ENCODE results near the gene ARSK.
A peak's percentile ranks its signal among the peaks of the same experiment; 100 is the strongest.

Gene ARSK

GRCh38 chr5:95554647-95555548, at the start of gene ARSK, which contains the start of gene SKIC3:
Gene ARSK (plus strand): TSS chr5:95555101. CDS start chr5:95555279, 178 bp downstream.
Gene SKIC3 (minus strand): TSS chr5:95554977. CDS start chr5:95547150, 7,827 bp downstream.
- peak; percentile 99 for DNase-seq

GRCh38 chr5:95508550-95508949, 46.4 kb upstream of the ARSK start:
- DNase-seq, result no peak

DNA sequence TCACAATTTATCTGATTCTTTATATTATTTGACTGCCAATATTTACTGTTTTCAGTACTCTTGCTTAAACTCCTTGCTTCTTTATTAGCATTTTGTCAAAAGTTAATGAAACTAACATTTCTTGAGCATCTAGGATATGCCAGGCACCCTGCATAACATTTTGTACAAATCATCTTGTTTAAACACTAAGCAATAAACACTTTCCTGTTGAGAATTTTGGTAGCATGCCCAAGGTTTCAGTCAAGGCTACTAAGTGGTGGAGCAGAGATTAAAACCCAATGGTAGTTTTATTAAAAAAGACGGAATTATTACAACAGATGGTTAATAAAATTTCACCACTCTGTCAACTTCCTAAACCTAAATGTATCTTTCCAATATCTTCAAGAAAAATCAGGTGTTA, 43.3 kb upstream of the ARSK start:
- DNase-seq, result no peak

- no peak for DNase-seq
Observed at GRCh38 chr5:95518417-95518816, 36.5 kb upstream of the ARSK start.

- DNase-seq, result no peak
Observed at GRCh38 chr5:95519151-95519550, 35.8 kb upstream of the ARSK start.

DNA sequence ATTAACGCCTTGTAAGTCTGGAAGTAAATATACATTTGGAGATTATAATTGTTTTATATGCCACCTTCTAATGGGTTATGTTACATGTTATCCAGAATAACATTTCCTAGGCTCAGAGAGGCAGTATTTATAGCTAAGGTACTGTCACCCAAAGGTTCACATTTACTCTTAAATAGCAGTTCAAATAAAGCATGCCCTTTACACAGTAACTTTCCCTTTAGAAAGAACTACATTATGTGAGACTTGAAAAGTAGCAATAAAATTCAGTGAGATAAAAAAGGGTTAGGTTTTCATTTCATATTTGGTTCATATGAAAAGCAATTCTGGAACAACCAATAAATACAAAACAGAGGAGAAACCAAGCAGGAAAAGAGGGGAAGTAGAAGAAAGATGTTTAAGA, 35.2 kb upstream of the ARSK start:
- DNase-seq, result no peak

DNA sequence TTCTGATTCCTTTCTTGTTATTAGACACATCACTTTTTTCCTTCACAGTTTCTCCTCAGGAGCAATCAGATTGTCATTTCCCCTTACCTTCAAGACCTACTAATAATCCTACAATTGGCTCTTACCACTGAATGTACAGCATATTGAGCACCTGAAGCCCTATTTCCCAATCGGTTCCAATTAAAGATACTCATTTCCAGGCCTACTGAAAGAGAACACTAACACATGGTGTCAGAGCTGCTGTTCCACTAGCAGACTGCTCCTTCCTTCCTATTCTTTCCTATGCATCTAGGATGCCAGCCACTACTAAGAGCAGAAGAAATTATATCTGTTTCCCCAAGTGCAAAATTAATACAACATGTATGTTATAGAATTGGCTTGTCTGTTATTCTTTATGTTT, 34.7 kb upstream of the ARSK start:
- DNase-seq, result no peak

- no peak for DNase-seq
Observed at GRCh38 chr5:95524423-95524822, 30.5 kb upstream of the ARSK start.

DNA sequence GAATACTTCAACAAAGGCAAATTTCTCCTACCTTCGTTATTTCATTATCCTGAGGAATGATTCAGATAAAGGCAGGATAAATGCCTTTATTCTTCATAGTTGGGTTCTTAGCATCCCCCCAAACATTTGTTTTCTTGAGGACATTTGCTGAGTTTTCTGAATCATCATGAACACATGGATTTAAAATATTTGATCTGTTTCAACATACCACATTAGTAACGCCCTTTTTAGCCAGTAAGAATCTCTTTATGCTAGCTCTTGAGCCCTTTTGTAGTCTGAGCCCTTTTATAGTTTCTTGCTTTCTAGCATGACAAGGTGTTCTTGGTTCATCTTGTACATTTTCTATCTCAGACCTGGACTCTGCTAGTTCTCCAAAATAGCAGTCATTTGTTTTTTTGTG, 28.0 kb upstream of the ARSK start:
- no peak for DNase-seq

- no peak for DNase-seq
Observed at GRCh38 chr5:95528565-95528964, 26.3 kb upstream of the ARSK start.

GRCh38 chr5:95530416-95530815, 24.5 kb upstream of the ARSK start:
- no peak for DNase-seq

DNA sequence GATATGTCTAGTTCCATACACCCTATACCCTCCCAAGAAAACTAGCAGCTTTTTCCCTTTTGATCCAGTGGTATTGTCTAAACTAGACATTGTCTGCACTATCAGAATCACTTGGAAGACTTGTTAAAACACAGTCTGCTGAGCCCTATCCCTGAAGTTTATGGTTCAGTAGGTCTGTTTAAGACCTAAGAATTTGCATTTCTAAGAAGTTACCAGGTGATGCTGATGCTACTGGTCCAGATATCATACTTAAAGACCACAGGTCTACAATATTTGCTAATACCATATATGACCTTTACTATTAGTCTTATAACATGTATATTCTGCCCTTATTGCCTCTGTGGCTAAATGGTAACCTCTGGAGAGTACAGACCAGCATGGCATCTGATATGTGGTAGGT, 23.4 kb upstream of the ARSK start:
- no peak for DNase-seq

GRCh38 chr5:95532415-95532814, 22.5 kb upstream of the ARSK start:
- DNase-seq, result no peak

- no peak for DNase-seq
Observed at GRCh38 chr5:95533106-95533505, 21.8 kb upstream of the ARSK start.

DNA sequence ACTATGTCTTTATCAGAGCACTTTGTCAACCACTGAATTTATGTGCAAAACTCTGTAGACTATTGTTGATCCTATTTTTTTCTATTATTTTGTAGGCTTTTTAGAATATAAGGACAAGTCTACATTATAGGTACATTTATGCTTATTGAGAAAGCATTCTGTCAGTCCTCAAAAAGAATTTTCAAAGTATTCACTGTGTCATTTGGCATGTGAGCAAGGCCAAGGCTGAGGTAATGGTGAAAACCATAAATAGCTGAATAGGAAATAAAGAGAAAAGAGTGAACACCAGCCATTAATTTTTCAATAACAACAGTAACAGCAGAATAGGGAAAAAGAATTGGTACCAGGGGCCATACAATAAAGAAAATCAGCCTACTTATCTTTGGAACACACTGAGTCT, 21.1 kb upstream of the ARSK start:
- no peak for DNase-seq

- no peak for DNase-seq
Observed at GRCh38 chr5:95537501-95537900, 17.4 kb upstream of the ARSK start.

DNA sequence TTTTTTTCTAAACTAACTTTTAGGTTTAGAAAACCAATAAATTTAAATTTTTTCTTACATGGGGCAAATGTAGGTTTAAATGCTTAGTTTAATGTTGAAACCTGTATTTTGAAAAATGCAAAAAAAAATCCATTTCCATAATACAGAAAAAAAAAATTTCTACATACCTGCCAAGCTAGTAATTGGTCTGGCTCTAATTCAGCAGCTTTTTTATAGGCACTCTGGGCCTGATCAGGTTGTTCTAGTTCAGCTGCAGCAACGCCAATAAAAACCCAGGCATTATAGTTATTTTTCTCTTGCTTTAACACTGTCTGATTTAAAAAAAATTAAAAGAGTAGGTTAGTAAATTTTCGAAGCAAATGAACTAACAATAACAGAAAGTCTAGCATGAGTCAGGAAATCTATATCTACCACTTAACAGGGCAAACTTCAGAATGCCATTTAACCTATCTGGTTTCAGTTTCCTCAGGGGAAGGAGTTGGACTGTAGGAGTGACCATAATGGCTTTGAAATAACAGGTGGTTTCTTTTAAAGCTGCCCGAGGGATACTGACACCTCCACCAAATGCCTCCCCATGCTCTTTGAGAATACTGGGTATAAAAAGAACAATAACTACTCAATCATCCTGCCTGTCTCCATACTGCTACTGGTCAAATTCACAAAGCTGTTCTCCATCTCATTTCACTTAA, 11.7 kb upstream of the ARSK start:
- DNase-seq, result peak; percentile 16

DNA sequence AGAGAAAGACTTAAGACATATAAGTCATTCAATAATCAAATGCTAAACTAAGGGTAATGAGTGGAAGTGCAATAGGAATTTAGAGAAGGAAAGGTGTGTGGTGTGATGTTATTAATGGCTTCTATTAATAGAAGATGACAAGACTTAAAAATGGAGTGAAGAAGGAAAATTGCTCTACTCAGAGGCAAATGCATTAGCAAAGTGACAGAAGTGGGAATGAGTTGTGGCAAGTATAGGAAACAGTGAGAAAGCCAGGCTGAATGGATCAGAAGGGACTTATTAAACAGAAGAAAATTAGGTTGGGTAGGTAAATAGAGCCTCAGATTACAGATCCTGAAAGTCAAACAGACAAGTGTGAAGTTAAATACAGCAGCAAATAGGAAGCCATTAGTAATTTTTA, 5.9 kb upstream of the ARSK start:
- DNase-seq, result no peak

DNA sequence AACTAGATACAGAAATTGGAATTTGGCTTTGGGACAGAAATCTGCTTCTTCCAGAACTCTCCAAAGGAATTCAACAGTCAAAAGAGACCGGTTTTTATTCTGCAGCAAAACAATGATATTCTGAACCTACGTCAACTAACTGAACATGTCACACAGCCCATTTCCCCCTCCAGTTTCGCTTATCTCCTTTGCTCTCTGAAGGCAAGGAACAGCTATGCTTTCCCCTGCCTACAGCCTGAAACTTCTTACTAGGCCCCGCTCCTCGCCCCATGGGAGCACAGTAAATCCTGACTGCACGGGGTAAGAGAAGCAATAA, 612 bp upstream of the ARSK start:
- DNase-seq, result no peak

DNA sequence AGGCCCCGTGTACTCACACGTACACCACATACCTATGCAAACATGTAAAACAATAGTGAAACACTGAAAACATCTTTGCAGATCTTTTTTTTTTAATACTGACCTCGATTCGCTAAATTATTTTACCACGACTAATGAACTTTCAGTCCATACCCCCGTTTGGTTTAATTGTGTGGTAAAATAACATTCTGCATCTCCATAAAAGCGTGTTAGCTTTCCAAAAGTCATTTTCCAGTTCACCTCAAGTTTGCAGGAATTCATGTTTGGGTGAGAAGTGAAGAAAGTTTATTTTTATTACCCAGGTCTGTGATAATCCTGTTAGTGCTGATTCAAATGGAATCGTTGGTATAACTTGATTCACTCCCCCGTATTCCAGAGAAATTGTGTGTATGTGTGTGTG, 652 bp downstream of the ARSK start:
- peak; percentile 17 for DNase-seq

- DNase-seq, result peak; percentile 45
Observed at GRCh38 chr5:95557841-95558240, 2.9 kb downstream of the ARSK start.

DNA sequence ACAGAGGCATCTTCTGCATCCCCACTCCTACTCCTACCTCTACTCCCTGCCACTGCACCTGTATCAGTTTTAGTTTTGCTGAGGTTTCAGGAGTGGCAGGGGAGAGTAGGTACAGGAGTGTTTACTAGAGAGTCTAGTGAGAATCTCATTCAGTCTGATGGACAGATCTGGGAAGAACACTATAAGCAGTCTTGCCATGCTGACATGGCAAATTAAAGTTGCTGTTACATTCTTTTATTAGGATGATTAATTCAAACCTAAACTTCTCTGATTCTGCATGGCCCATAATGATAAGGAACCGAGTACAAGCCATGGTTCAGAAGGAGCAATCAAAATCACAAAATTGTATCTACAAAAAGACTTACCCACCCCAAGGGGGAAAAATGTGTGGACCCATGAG, 7.4 kb downstream of the ARSK start:
- DNase-seq, result no peak

DNA sequence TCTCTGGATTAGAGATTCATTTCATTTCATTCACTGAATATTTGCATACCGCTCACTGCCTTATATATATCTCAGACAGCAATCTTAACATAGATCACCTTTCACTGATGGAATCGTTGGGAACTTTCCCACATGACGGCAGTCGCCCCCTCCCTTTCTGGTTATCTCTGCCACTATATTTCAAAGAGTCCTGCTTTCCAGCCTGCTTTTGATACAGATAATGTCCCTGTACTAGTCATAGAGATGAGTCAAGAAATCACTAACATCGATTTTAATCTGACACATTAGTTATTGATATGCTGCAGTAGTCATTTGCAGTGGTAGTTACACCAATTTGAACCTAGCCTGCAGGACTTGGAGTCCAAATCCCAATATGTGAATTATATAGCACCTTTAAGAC, 8.5 kb downstream of the ARSK start:
- no peak for DNase-seq

DNA sequence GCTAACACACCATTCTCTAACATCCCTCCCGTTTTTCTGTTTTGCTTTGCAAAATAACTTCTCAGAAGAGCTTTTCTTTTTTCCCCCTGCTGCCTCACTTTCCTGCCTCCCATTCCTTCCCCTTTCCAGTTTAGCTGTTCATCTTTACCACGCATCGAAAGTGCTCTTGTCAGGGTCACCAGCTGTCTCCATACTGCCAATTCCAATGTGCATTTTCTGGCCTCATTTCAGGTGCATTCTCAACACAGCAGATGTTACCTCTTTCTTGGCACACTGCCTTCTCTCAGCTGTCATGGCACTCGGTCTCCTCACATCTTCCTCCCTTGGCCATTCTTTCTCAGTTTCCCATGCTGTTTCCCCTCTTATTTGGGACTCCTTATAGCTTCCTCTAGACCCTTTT, 9.5 kb downstream of the ARSK start:
- no peak for DNase-seq

Data from hematopoietic multipotent progenitor cell treated with erythropoietin and hydrocortisone succinate and interleukin-3 and kit ligand, for 8 days (in vitro differentiated cells).